AG04449 (cell line): Measurements from ENCODE around the gene KRT77.

Experiments
- CTCF ChIA-PET: fragments of 350-600 bp; formaldehyde crosslinking; extraction: SDS; loops from one replicate; lab custom pipeline; 2021; ENCODE audit warnings: antibody characterized with exemption; lab: Yijun Ruan, JAX
- POLR2A ChIA-PET: fragments of 400-600, 350-600 bp; formaldehyde crosslinking; extraction: SDS; loops from one replicate; lab custom pipeline; 2020; ENCODE audit warnings: antibody characterized with exemption, inconsistent platforms; lab: Yijun Ruan, JAX
- DNase-seq: peaks from one replicate; pipeline ENCODE4 v3.0.0-alpha.2; 2010; ENCODE audit warnings: low read depth, low spot score
- H3K4me3 ChIP-seq: 2 replicates; pipeline ENCODE4 v1.5.1; 2011; ENCODE audit warnings: low read depth, mild to moderate bottlenecking, control low read depth, low read length
- TF ChIP-seq, protein P1 (sequence below): IDR thresholded peaks from one replicate; pipeline ENCODE4 v1.5.1; 2011; ENCODE audit warnings: mild to moderate bottlenecking, moderate library complexity, low read length, control low read depth, inconsistent platforms; ENCODE audit not compliant: insufficient read depth; ENCODE audit errors: missing control alignments

The KRT77 gene

DNA sequence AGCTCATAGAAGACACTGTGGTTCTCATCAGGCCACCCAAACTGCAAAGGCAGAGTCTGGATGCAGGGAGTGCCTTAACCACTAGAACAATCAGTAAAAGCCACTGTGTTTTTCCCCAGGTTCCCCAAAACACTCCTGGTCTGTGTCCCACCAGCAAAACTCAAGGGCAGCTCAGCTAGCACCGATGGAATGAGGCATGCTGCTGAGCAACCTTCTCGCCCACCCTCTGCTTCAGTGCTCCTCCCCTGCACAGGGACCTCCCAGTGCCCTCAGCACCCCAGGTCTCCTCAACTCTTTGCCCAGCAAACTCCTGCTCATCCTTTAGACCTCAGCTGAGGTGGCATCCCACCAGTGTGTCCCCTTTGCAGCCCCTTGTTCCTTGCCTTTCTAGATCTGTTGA is 4.0 kb downstream of the KRT77 start:
- ChIA-PET CTCF (no interaction called here), POLR2A (no interaction called here)
- DNase-seq, result no peak
- no peak overlapping the region for H3K4me3 ChIP-seq
- TF ChIP-seq, protein P1, sequence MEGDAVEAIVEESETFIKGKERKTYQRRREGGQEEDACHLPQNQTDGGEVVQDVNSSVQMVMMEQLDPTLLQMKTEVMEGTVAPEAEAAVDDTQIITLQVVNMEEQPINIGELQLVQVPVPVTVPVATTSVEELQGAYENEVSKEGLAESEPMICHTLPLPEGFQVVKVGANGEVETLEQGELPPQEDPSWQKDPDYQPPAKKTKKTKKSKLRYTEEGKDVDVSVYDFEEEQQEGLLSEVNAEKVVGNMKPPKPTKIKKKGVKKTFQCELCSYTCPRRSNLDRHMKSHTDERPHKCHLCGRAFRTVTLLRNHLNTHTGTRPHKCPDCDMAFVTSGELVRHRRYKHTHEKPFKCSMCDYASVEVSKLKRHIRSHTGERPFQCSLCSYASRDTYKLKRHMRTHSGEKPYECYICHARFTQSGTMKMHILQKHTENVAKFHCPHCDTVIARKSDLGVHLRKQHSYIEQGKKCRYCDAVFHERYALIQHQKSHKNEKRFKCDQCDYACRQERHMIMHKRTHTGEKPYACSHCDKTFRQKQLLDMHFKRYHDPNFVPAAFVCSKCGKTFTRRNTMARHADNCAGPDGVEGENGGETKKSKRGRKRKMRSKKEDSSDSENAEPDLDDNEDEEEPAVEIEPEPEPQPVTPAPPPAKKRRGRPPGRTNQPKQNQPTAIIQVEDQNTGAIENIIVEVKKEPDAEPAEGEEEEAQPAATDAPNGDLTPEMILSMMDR, result no peak

DNA sequence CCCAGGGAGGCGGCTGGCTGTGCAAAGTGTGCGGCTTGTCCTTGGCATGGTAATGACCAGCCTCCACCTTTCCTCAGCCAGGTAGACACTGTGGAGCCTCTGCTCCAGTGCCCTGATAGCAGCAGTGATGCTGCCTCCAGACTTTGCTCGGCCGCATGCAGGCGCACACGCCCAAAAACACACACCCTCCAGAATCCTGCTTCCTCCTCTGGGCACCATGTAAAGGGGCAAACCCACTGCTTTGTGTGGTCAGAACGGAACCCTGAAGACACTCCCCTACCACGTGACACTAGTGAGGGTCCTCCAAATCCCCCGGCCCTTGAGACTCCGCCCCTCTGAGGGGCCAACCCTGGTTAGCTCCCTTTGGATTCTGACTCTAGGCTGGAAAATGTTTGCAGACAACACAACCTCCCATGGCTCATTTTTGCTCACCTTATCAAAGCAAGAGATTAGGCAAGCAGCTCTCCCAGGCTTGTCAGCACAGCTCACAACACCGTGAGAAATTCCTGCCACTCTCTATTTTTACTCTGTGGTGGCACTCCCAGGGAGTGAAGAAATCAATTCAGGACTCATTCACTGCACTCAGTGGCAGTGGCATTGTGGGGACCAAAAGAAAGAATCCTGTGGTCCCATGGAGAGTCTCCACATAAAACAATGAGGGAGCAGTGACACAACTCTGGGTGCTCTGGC is 4.5 kb downstream of the KRT77 start:
- H3K4me3 ChIP-seq, result no peak overlapping the region
- ChIA-PET POLR2A (no interaction called here), CTCF (no interaction called here)
- TF ChIP-seq, protein P1, result no peak
- DNase-seq, result no peak

DNA sequence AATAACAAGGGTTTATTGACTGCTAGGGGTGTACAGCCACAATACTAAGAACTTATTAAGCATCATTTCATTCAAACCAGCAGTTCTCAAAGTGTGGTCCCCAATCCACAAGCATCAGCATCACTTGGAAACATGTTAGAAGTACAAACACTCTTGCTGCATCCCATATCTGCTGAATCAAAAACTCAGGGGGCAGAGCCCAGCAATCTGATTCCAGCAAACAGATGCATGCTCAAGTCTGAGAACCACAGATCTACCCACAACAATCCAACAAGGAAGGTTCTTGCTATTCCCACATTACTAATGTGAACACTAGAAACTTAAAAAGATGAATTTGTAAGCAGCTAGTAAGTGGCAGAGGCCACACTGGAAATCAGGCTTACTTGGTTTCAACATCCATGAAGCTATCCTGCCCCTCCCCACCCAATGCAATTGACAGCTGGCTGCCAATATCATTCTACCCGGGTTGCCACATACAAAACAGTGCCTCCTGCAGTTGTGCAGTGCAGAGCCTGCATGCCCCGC is 6.2 kb downstream of the KRT77 start:
- POLR2A ChIA-PET, result no interaction called here
- TF ChIP-seq, protein P1, result no peak
- H3K4me3 ChIP-seq, result no peak overlapping the region
- CTCF ChIA-PET, result no interaction called here
- no peak for DNase-seq

DNA sequence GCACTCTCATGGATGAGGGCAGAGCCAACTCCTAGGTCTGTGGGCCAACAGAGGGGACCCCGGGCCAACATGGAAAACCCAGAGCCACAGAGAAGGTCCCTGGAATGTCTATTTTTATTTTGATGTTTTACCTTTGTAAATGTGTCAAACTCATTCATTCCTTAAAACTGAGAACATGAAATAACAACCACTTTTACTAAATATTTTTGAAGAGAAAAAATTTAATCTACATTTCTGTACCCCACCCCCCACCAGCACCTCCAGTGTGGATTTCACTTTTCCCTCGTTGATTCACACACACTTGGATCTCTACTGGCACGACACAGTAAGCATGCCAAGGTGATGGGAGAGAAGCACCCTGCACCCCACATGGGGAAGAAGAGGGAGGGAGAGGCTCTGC is 6.7 kb downstream of the KRT77 start:
- CTCF ChIA-PET, result no interaction called here

DNA sequence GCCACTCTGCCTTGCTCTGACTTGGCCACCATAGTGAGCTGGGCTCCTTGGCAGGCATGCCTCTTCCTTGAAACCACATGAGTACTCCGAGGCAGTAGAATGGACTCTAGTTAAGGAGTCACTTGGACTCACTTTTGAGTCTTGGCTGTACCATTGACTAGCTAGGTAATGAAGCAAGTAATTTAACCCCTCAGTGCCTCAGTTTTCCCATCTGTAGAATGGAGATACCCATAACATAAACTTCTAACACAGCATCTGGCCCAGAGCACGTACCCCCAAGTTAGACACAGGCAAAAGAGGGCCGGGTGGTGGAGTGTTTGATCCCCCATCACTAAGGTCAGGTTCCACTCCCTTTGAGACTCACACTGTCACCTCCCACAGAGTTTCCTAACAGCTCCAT is 8.3 kb downstream of the KRT77 start:
- ChIA-PET POLR2A (no interaction called here), CTCF (no interaction called here)
- TF ChIP-seq, protein P1, result no peak
- no peak for DNase-seq
- H3K4me3 ChIP-seq, result no peak overlapping the region

More for the DNA sequence above, 6.7 kb downstream of the KRT77 start:
- no peak for DNase-seq
- no peak overlapping the region for H3K4me3 ChIP-seq
- POLR2A ChIA-PET, result no interaction called here
- TF ChIP-seq, protein P1, result no peak

DNA sequence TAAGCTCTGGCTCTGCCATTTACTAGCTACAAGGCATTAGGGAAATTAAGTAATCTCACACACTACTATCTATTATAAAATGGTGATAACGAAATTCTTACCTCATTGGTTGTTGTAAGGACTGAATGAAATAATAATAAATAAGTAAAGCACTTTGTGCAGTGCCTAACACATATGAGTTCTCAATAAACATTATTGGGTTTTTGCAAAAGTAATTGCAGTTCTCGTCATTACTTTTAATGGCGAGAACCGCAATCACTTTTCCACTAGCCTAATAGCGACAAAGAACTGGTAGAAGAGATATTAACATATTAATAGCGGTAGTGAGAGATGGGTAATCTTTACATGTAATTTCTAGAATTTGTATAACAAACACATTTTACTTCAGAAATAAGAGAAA is 9.2 kb downstream of the KRT77 start:
- CTCF ChIA-PET, result interaction anchor here (0.7 to 1.1 kb wide), 2 partner anchors 173 to 186 kb away, joined by 3 read pairs; no protein-coding TSS in a partner anchor
- TF ChIP-seq, protein P1, result no peak
- DNase-seq, result no peak
- H3K4me3 ChIP-seq, result no peak overlapping the region
- POLR2A ChIA-PET, result no interaction called here
